ENCODE results near the gene VPS37D.

VPS37D gene

DNA sequence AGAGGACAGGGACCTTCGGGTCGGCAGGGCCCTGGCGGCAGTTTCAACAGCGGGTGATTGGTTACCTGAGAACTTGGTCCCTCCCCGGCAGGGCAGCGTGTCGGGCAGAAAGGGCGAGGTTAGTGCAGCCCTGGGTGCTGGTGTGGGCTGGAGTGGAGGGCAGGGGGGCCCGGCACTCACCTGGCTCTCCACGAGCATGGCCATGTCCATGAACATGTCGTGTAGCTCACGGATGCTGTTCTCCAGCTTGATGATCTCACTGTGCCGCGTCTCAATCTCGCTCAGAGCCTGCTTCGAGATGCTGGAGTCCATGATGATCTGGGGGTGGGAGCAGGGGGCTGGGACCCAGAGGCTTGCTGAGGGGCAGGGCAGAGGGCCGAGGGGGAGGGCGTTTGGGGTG, 35.0 kb downstream of the VPS37D start:
- H3K36me3 ChIP-seq (ENCODE audit: insufficient read depth), result no peaks in the 10 kb centered on the region; the same call in 1 of the 2 replicates
- no peak overlapping the region for H2AFZ ChIP-seq (ENCODE audit: low read depth)
- H3K9ac ChIP-seq, result no peak overlapping the region
- H4K20me1 ChIP-seq (ENCODE audit: insufficient read depth), result no peaks in the 10 kb centered on the region
- H3K27ac ChIP-seq, result no peak overlapping the region
- TF ChIP-seq, protein P1, sequence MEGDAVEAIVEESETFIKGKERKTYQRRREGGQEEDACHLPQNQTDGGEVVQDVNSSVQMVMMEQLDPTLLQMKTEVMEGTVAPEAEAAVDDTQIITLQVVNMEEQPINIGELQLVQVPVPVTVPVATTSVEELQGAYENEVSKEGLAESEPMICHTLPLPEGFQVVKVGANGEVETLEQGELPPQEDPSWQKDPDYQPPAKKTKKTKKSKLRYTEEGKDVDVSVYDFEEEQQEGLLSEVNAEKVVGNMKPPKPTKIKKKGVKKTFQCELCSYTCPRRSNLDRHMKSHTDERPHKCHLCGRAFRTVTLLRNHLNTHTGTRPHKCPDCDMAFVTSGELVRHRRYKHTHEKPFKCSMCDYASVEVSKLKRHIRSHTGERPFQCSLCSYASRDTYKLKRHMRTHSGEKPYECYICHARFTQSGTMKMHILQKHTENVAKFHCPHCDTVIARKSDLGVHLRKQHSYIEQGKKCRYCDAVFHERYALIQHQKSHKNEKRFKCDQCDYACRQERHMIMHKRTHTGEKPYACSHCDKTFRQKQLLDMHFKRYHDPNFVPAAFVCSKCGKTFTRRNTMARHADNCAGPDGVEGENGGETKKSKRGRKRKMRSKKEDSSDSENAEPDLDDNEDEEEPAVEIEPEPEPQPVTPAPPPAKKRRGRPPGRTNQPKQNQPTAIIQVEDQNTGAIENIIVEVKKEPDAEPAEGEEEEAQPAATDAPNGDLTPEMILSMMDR (conservative IDR thresholded peaks at IDR 0.05; ENCODE audit: low read depth, low read length), result no peak
- H3K27me3 ChIP-seq (ENCODE audit: insufficient read depth, low read depth), result no peaks in the 10 kb centered on the region
- H3K4me2 ChIP-seq, result no peak overlapping the region
- H3K4me1 ChIP-seq (ENCODE audit: low read depth, poor library complexity, severe bottlenecking), result no peaks in the 10 kb centered on the region
- no peaks in the 10 kb centered on the region for H3K79me2 ChIP-seq (ENCODE audit: insufficient read depth, low read depth)
- no peak overlapping the region for H3K4me3 ChIP-seq (IDR thresholded peaks at IDR 0.05; ENCODE audit: insufficient read depth, low read depth, low read length)

DNA sequence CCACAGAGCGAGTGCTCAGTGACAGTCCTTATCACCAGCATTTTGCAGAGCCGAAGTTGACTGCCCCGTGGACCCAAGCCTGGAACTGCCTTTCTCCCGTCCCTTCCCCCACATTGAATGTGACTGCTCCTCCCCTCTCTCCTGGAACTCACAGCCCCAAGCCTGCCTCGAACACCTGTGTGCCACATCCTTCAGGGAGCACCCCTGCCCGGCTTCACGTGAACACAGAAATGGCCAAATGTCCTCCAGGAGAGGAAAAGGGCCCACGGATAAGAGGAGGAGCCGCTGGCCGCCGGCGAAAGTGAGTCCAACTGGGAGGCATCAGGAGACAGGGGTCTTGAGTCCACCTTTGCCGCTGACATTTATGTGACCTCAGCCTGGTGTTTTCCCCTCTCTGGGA, 35.6 kb downstream of the VPS37D start:
- H3K9ac ChIP-seq, result no peak overlapping the region
- no peaks in the 10 kb centered on the region for H3K36me3 ChIP-seq (ENCODE audit: insufficient read depth)
- TF ChIP-seq, protein P1 (conservative IDR thresholded peaks at IDR 0.05; ENCODE audit: low read depth, low read length), result no peak
- no peak overlapping the region for H3K27ac ChIP-seq
- H2AFZ ChIP-seq (ENCODE audit: low read depth), result no peak overlapping the region
- no peaks in the 10 kb centered on the region for H3K79me2 ChIP-seq (ENCODE audit: insufficient read depth, low read depth)
- H3K4me2 ChIP-seq, result no peak overlapping the region
- no peaks in the 10 kb centered on the region for H4K20me1 ChIP-seq (ENCODE audit: insufficient read depth)
- no peaks in the 10 kb centered on the region for H3K4me1 ChIP-seq (ENCODE audit: low read depth, poor library complexity, severe bottlenecking)
- no peak overlapping the region for H3K4me3 ChIP-seq (IDR thresholded peaks at IDR 0.05; ENCODE audit: insufficient read depth, low read depth, low read length)
- H3K27me3 ChIP-seq (ENCODE audit: insufficient read depth, low read depth), result no peaks in the 10 kb centered on the region

DNA sequence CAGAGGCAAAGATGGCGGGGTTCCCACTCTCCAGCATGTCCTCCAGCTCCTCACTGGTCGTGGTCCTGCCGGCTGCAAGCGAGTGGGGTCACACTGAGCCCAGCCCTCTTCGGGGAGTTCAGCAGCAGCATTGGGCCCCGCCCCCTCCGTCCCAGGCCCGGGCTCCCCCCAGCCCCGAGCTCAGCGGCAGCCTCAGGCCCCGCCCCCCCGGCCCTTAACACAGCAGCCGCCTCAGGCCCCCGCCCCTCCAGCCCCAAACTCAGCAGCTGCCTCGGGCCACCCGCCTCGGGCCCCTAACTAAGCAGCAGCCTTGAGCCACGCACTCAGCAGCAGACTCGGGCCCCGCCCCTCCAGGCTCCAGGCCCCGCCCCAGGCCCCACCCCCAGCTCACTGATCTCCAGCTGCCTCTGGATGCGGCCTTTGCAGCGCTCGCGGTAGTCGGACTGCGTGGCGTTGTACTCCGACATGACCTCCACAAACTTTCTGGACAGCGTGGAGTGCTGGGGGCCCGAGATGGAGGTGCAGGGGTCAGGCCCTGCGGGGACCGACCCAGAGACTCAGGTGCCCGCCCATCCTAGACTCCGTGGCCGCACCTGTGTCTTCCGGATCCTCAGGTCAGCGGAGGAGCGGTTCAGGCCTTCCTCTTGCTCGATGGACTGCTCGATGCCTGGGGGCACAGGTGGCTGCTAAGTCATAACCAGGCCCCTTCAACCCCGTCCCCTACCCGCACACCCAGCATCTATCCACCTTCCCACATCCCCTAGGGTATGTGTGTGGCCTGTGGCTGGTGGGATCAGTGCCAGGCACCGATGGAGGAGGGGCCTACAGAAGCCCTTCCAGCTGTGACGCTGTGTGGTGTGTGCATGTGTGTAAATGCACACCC, 36.4 kb downstream of the VPS37D start:
- Histone ChIP-seq H3K4me3 (IDR thresholded peaks at IDR 0.05; ENCODE audit: insufficient read depth, low read depth, low read length) (no peak overlapping the region), H3K36me3 (ENCODE audit: insufficient read depth) (no peaks in the 10 kb centered on the region), H2AFZ (ENCODE audit: low read depth) (no peak overlapping the region), H3K4me2 (no peak overlapping the region), H3K79me2 (ENCODE audit: insufficient read depth, low read depth) (no peaks in the 10 kb centered on the region), H3K27me3 (ENCODE audit: insufficient read depth, low read depth) (no peaks in the 10 kb centered on the region), H4K20me1 (ENCODE audit: insufficient read depth) (no peaks in the 10 kb centered on the region), H3K9ac (no peak overlapping the region), H3K27ac (no peak overlapping the region), H3K4me1 (ENCODE audit: low read depth, poor library complexity, severe bottlenecking) (no peaks in the 10 kb centered on the region)
- TF ChIP-seq, protein P1 (conservative IDR thresholded peaks at IDR 0.05; ENCODE audit: low read depth, low read length), result no peak

DNA sequence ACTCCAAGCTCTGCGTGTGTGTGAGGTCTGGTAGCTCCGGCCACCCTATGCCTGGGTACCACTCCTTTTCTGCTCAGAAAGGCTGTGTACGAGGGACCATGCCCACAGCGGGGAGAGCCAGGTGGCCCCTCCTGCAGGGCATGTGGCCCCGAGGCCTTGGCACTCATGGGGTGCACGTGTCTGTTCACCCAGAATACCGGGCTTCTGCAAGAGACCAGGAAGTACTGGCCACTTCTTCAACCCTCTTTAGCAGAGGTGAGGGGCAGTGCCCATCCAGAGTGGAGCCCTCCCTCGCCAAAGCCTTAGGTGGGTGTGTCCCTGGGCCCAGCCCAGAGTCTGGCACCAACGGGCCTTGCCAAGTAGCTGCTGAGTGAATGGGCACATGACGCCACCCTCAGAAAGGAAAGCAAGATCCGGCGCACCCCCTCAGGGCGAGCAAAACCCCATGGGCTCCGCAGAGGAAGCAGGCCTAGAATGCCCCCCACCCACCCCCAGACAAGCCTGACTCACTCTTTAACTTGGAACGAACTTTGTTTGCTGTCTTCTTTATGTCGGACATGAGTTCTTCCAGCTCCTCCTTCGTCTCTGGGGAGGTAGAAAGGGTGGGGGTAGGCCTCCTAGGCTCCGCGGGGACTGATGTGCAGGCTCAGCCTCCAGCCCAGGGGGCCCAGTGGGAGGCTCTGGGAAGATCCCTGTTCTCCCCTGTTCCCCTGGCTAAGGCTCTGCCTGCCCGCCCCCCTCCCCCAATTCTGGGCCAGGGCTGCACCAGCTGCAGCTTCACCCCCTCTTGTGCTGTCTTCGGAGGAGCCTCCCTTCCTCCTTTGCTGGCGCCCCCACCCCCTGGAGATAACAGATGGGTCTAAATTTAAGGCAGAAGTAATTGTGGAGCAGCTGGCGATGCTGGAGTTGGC, 37.3 kb downstream of the VPS37D start:
- H3K4me2 ChIP-seq, result no peak overlapping the region
- H3K4me1 ChIP-seq (ENCODE audit: low read depth, poor library complexity, severe bottlenecking), result no peaks in the 10 kb centered on the region

More for the DNA sequence above, 37.3 kb downstream of the VPS37D start:
- Histone ChIP-seq H3K27ac (no peak overlapping the region), H3K4me3 (IDR thresholded peaks at IDR 0.05; ENCODE audit: insufficient read depth, low read depth, low read length) (no peak overlapping the region), H3K9ac (no peak overlapping the region), H3K27me3 (ENCODE audit: insufficient read depth, low read depth) (no peaks in the 10 kb centered on the region), H3K79me2 (ENCODE audit: insufficient read depth, low read depth) (no peaks in the 10 kb centered on the region), H4K20me1 (ENCODE audit: insufficient read depth) (no peaks in the 10 kb centered on the region), H2AFZ (ENCODE audit: low read depth) (no peak overlapping the region), H3K36me3 (ENCODE audit: insufficient read depth) (no peaks in the 10 kb centered on the region)
- TF ChIP-seq, protein P1 (conservative IDR thresholded peaks at IDR 0.05; ENCODE audit: low read depth, low read length), result no peak

All from KMS-11 (cell line).